Measurements from ENCODE around the gene CDK2. TPM values are rescaled to one million over a fixed set of nuclear protein-coding genes. Genes with fewer than 3 reads are reported as not detected.

CDK2 gene
- total RNA-seq, 2 donors from 2014 or later, result 60.8 to 69.8 TPM

DNA sequence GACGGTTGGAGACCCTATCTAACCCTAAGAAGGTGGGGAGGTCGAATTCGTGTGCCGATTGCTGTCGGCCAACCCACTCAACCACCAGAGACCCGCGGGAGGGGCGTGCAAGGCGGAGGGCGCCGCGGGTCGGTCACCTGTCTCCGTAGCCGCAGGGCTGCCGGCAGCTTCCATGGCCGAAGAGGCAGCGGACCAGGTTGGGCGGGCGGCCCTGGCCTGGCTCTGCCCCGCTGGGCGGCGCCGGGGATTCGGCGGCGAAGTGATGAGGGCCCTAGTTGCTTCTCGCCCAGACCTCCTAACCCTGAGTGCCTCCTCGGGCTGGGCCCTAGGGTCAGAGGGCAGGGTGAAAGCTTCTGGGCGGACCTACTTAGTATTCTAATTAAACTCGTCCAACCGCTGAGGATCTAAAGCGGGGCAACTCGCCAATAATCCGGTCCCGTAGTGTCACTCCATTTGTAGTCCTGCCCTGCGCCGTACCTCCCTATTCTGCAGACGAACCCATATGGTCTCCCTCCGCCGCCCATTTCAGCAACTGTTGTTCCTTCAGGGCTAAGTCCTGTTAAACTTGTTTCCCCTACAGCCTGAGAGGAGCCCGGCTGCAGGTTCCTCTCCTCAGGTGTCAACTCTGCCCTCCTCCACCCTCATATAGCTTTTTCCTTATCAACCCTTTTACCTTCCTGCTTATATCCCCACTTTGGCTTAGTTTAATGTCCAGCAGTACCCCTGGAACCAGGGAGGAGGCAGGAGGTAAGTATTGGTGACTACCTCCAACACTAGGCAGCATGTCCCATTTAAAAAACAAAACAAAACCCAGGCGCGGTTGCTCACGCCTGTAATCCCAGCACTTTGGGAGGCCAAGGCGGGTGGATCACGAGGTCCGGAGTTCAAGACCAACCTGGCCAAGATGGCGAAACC is 38.8 kb upstream of the CDK2 start, which contains the start of gene PYM1:
Gene PYM1 (minus strand): TSS at position 307 of the 915 bp plus-strand sequence. CDS start 133 bp downstream, at position 174.
- H3K27me3 Mint-ChIP-seq (ENCODE audit: insufficient read depth), result peaks cover 18% of the 10 kb centered on the region

DNA sequence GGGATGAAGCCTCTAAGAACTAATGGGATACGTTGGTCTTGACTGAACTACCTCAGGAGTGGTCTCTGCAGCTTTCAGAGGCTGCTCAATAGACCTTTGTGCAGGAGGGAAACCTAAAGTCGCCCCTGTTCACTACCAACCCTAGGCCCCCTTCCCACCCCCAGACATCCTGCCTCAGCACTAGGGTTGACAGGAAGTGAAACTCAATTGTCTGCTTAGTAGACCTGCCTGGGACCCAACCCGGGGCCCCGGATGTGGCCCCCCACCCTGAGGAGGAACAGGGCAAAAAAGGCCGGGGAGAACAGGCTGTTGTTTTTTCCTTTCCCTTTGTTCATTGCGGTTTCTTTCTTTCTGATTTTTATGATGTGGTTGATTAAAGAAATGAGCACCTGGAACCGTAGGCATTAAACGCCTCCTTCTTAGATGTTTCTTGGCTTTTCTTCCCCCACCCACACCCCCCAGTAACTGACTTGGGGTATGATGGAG is 37.3 kb upstream of the CDK2 start:
- 80 to 97% methylated on average over 4 to 7 of the region's 8 CpGs for WGBS, 2 experiments (ENCODE audit: insufficient coverage in 1 of 2, insufficient read length in 1 of 2)
- TF ChIP-seq, protein P1, sequence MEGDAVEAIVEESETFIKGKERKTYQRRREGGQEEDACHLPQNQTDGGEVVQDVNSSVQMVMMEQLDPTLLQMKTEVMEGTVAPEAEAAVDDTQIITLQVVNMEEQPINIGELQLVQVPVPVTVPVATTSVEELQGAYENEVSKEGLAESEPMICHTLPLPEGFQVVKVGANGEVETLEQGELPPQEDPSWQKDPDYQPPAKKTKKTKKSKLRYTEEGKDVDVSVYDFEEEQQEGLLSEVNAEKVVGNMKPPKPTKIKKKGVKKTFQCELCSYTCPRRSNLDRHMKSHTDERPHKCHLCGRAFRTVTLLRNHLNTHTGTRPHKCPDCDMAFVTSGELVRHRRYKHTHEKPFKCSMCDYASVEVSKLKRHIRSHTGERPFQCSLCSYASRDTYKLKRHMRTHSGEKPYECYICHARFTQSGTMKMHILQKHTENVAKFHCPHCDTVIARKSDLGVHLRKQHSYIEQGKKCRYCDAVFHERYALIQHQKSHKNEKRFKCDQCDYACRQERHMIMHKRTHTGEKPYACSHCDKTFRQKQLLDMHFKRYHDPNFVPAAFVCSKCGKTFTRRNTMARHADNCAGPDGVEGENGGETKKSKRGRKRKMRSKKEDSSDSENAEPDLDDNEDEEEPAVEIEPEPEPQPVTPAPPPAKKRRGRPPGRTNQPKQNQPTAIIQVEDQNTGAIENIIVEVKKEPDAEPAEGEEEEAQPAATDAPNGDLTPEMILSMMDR (conservative IDR thresholded peaks at IDR 0.05), result no peak
- no peak overlapping the region for H3K27ac Mint-ChIP-seq

More for the DNA sequence above, 38.8 kb upstream of the CDK2 start, which contains the start of gene PYM1:
- WGBS, 2 experiments (ENCODE audit: insufficient coverage in 1 of 2, insufficient read length in 1 of 2), result 8% methylated on average over 25 to 49 of the region's 49 CpGs
- H3K4me1 Mint-ChIP-seq, result peaks cover 26% of the 10 kb centered on the region
- DNase-seq, result peak; percentile 96
- peaks cover 15% of the 10 kb centered on the region for H3K27me3 ChIP-seq (ENCODE audit: control insufficient read depth, insufficient read depth, low read length, poor library complexity, severe bottlenecking)
- peaks cover 9% of the 10 kb centered on the region for H3K4me1 ChIP-seq (ENCODE audit: control insufficient read depth, insufficient read depth, low read length)
- H3K36me3 ChIP-seq (ENCODE audit: control insufficient read depth, insufficient read depth, low read length), result peaks cover 22% of the 10 kb centered on the region
- peak within 1 kb of the TSS; percentile 81 for H3K9ac ChIP-seq (ENCODE audit: extremely low read depth, low read length, poor library complexity, severe bottlenecking)
- H3K9me3 Mint-ChIP-seq, result no peaks in the 10 kb centered on the region
- TF ChIP-seq, protein P1 (conservative IDR thresholded peaks at IDR 0.05), result no peak
- peak within 1 kb of the TSS; percentile 75 for H3K27ac ChIP-seq (ENCODE audit: low read depth, low read length)
- no peaks in the 10 kb centered on the region for H3K9me3 ChIP-seq (ENCODE audit: control insufficient read depth, low read length)
- H3K36me3 Mint-ChIP-seq (ENCODE audit: low read depth), result peaks cover 16% of the 10 kb centered on the region
- peak within 1 kb of the TSS; percentile 99 for H3K27ac Mint-ChIP-seq
- peak within 1 kb of the TSS; percentile 91 for H3K4me3 ChIP-seq (ENCODE audit: low read length)
- peak within 1 kb of the TSS; percentile 99 for H3K4me3 Mint-ChIP-seq

DNA sequence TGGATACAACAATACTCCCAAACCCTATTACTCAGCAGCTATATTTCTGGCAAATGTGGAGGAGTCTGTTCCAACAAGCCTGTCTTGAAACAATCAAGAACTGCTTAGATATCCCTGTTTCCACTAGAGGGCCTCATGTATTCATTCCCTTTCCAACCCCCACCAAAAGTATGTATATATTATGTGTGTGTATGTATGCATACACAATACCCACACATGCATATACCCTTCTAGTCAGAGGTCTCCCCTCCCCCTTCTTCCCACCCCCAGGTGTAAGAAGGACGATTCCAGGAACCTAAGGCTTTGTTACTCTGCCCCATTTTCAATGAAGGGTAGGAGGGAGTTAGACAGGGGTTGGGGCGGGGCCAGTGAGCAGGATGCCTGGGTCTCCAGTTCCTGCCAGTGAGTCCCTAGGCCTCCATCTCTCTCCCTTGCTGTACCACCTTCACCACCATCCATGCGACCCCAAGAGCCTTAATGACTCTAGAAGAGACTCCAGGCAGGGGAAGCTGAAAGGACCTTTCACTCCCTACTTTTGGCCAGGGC is 35.8 kb upstream of the CDK2 start, which contains the start of gene DGKA:
Gene DGKA (plus strand): TSS at position 392 of the 546 bp plus-strand sequence. CDS start 5,342 bp downstream, outside the sequence.
- Mint-ChIP-seq H3K36me3 (ENCODE audit: low read depth) (no peaks in the 10 kb centered on the region), H3K9me3 (no peaks in the 10 kb centered on the region), H3K4me3 (peak within 1 kb of the TSS; percentile 60), H3K27me3 (ENCODE audit: insufficient read depth) (peaks cover 48% of the 10 kb centered on the region), H3K27ac (peak within 1 kb of the TSS; percentile 83), H3K4me1 (peaks cover 16% of the 10 kb centered on the region)
- 45% methylated on average over 3 of the region's 3 CpGs; no CpG with 5 or more reads in 1 of the 2 experiments for WGBS, 2 experiments (ENCODE audit: insufficient coverage in 1 of 2, insufficient read length in 1 of 2)
- TF ChIP-seq, protein P1 (conservative IDR thresholded peaks at IDR 0.05), result peak; percentile 81
- Histone ChIP-seq H3K27me3 (ENCODE audit: control insufficient read depth, insufficient read depth, low read length, poor library complexity, severe bottlenecking) (peaks cover 37% of the 10 kb centered on the region), H3K9me3 (ENCODE audit: control insufficient read depth, low read length) (no peaks in the 10 kb centered on the region), H3K4me1 (ENCODE audit: control insufficient read depth, insufficient read depth, low read length) (peaks cover 6% of the 10 kb centered on the region), H3K9ac (ENCODE audit: extremely low read depth, low read length, poor library complexity, severe bottlenecking) (peak within 1 kb of the TSS; percentile 30), H3K27ac (ENCODE audit: low read depth, low read length) (no peak within 1 kb of the TSS), H3K36me3 (ENCODE audit: control insufficient read depth, insufficient read depth, low read length) (no peaks in the 10 kb centered on the region), H3K4me3 (ENCODE audit: low read length) (peak within 1 kb of the TSS; percentile 84)
- DNase-seq, result peak; percentile 86

More for the DNA sequence above, 37.3 kb upstream of the CDK2 start:
- Mint-ChIP-seq H3K4me3 (no peak overlapping the region), H3K27me3 (ENCODE audit: insufficient read depth) (peaks cover 33% of the 10 kb centered on the region), H3K9me3 (no peaks in the 10 kb centered on the region), H3K36me3 (ENCODE audit: low read depth) (peaks cover 8% of the 10 kb centered on the region), H3K4me1 (peaks cover 26% of the 10 kb centered on the region)
- H3K27ac ChIP-seq (ENCODE audit: low read depth, low read length), result no peak overlapping the region
- H3K9ac ChIP-seq (ENCODE audit: extremely low read depth, low read length, poor library complexity, severe bottlenecking), result no peak overlapping the region
- no peak overlapping the region for H3K4me3 ChIP-seq (ENCODE audit: low read length)
- H3K9me3 ChIP-seq (ENCODE audit: control insufficient read depth, low read length), result no peaks in the 10 kb centered on the region
- H3K36me3 ChIP-seq (ENCODE audit: control insufficient read depth, insufficient read depth, low read length), result peaks cover 11% of the 10 kb centered on the region
- peaks cover 9% of the 10 kb centered on the region for H3K4me1 ChIP-seq (ENCODE audit: control insufficient read depth, insufficient read depth, low read length)
- H3K27me3 ChIP-seq (ENCODE audit: control insufficient read depth, insufficient read depth, low read length, poor library complexity, severe bottlenecking), result peaks cover 30% of the 10 kb centered on the region
- DNase-seq, result no peak

Measured in endodermal cell (in vitro differentiated cells).